ENCODE data around the gene PKP3.

DNA sequence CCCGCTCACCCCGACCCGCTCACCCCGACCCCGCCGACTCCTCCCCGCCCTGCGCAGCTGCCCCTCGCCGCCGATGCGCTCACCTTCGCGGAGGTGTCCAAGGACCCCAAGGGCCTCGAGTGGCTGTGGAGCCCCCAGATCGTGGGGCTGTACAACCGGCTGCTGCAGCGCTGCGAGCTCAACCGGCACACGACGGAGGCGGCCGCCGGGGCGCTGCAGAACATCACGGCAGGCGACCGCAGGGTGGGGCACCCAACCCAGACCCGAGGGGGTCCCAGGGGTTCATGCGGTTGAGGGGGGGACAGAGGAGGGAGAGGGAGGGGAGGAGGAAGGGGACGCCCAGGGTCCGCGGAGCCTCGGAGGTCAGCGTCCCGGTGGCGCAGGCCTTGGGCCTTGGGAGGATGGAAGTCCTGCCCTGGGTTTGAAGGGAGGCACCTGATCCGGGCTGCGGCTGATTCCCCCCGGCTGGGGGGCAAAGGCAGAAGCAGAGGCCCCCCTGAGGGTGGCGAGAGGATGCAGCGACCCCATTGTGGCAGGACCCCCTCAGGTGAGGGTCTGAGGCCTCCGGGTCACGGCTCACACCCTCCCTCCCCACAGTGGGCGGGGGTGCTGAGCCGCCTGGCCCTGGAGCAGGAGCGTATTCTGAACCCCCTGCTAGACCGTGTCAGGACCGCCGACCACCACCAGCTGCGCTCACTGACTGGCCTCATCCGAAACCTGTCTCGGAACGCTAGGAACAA lies 9.2 kb downstream of the PKP3 start:
- TF ChIP-seq, protein P1, sequence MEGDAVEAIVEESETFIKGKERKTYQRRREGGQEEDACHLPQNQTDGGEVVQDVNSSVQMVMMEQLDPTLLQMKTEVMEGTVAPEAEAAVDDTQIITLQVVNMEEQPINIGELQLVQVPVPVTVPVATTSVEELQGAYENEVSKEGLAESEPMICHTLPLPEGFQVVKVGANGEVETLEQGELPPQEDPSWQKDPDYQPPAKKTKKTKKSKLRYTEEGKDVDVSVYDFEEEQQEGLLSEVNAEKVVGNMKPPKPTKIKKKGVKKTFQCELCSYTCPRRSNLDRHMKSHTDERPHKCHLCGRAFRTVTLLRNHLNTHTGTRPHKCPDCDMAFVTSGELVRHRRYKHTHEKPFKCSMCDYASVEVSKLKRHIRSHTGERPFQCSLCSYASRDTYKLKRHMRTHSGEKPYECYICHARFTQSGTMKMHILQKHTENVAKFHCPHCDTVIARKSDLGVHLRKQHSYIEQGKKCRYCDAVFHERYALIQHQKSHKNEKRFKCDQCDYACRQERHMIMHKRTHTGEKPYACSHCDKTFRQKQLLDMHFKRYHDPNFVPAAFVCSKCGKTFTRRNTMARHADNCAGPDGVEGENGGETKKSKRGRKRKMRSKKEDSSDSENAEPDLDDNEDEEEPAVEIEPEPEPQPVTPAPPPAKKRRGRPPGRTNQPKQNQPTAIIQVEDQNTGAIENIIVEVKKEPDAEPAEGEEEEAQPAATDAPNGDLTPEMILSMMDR (IDR thresholded peaks at IDR 0.05; ENCODE audit: borderline replicate concordance, extremely low read depth, low read length, poor library complexity, severe bottlenecking) = no peak
- TF ChIP-seq EZH2 (IDR thresholded peaks at IDR 0.05; ENCODE audit: borderline replicate concordance, low read depth, low read length, severe bottlenecking) = no peak

All from DND-41 (cell line).